Measurements from ENCODE around the gene MAPK1.

DNA sequence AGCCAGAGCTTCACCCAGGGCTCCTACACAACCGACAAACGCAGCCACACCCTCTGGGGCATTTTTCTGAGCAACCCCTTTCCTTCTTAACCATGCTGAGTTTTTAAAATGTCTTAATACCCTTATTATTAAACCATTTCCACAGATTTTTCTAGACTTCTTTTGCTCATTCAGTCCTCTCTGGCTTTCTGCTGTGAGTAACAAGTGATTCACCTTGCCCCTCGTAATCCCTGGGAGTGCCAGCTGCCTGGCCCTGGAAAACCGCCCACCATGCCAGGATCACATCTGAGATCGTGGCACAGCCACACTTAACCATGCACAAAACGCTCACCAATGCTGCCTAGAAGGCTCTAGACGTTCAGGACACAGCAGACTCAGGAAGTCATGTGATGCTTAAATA, 157.3 kb downstream of the MAPK1 start:
- TF ChIP-seq, protein P1, sequence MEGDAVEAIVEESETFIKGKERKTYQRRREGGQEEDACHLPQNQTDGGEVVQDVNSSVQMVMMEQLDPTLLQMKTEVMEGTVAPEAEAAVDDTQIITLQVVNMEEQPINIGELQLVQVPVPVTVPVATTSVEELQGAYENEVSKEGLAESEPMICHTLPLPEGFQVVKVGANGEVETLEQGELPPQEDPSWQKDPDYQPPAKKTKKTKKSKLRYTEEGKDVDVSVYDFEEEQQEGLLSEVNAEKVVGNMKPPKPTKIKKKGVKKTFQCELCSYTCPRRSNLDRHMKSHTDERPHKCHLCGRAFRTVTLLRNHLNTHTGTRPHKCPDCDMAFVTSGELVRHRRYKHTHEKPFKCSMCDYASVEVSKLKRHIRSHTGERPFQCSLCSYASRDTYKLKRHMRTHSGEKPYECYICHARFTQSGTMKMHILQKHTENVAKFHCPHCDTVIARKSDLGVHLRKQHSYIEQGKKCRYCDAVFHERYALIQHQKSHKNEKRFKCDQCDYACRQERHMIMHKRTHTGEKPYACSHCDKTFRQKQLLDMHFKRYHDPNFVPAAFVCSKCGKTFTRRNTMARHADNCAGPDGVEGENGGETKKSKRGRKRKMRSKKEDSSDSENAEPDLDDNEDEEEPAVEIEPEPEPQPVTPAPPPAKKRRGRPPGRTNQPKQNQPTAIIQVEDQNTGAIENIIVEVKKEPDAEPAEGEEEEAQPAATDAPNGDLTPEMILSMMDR (IDR thresholded peaks at IDR 0.05; ENCODE audit: extremely low read depth in 1 of 2, insufficient read depth in 1 of 2, low read depth in 1 of 2, low read length in 2 of 2) = no peak
- TF ChIP-seq POLR2A (IDR thresholded peaks at IDR 0.05; ENCODE audit: low read depth, low read length) (no peak), JUN (IDR thresholded peaks at IDR 0.05; ENCODE audit: borderline replicate concordance, insufficient read depth, insufficient read length, low read depth) (no peak), POLR2AphosphoS5 (IDR thresholded peaks at IDR 0.05; ENCODE audit: insufficient read depth, low read depth, low read length) (no peak), EZH2 (IDR thresholded peaks at IDR 0.05; ENCODE audit: borderline replicate concordance, low read depth, low read length, severe bottlenecking) (no peak), MYC (IDR thresholded peaks at IDR 0.05; ENCODE audit: low read depth, low read length) (no peak), FOS (IDR thresholded peaks at IDR 0.05; ENCODE audit: borderline replicate concordance, insufficient read depth, low read length) (peak; percentile 6)
- TF ChIP-seq, protein P2, sequence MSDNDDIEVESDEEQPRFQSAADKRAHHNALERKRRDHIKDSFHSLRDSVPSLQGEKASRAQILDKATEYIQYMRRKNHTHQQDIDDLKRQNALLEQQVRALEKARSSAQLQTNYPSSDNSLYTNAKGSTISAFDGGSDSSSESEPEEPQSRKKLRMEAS (IDR thresholded peaks at IDR 0.05; ENCODE audit: insufficient read depth, insufficient read length) = no peak

Measured in endothelial cell of umbilical vein (primary cell).